ENCODE measurements around the gene BTBD18. TPM values are rescaled to one million over a fixed set of nuclear protein-coding genes. Genes with fewer than 3 reads are reported as not detected.

Gene BTBD18, protein sequence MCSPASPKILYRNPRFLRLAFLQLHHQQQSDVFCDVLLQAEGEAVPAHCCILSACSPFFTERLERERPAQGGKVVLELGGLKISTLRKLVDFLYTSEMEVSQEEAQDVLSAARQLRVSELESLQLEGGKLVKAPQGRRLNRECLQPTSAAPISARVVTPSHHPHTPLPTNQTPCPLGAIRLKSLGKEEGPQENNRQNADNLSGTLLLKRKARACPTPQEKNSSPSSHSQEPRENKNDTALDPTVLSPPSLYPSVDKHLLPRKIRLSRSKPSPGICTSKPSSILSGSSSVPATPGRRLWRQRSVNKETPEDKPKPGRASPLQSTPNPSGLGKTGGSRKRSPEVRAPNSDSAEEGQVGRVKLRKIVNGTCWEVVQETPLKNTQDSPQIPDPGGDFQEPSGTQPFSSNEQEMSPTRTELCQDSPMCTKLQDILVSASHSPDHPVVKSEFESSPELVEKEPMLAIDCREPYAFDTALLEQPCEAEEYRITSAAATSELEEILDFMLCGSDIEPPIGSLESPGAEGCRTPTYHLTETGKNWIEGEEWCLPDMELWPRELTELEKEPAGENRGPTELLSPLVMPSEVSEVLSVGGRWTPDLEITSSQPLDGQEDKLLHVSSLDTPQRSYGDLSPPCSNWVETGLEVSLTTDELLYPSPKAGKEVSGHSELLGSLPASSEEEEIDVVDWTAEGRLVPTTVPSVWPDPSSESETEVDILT
- total RNA-seq, result not detected
- long read RNA-seq, partial matches to known transcripts, result 0 of 2 reads
- long read RNA-seq, other reads (novel, unspliced or antisense), result 2 of 2 reads

GRCh38 chr11:57751676-57752253 lies at the start of gene BTBD18:
BTBD18 (minus strand) TSS chr11:57751819; CDS start chr11:57751188, 631 bp downstream.
- DNase-seq (ENCODE audit: low spot score), result no peak

- no peak for DNase-seq (ENCODE audit: low spot score)
These were observed 49.5 kb upstream of the BTBD18 start for GRCh38 chr11:57801183-57801485.

GRCh38 chr11:57800444-57801182 lies 49.0 kb upstream of the BTBD18 start:
- DNase-seq (ENCODE audit: low spot score), result no peak

DNA sequence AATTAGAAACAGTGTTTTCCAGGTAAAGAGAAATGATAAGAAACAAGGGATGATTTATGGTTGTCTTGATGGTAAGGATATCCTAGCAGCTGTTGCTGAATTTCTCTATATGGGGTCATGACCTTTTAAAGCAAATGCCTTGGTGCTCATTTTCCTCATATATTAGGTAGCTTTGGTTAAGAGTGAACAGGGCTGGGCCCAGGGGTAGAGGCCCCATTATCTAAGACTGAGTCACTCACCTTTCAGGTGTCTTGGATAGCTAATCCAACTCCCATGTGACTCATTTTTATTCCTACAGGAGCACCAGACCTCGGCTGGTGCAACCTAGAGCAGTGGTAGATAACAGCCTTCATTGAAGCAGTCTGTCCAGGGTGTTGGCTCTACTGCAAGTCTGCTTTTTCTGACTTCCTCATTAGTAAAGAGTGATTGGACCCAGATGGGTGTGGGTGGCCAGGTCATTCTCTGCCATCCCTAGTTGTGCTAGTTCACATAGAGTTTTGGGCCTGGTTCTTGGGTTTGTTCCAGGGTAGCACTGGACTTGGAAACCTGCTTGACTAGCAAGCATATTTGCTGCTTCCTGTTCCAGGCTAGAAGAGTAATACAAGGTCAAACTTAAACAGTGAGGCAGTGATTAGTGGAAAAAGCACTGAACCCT lies 47.4 kb upstream of the BTBD18 start:
- no peak for DNase-seq (ENCODE audit: low spot score)

DNA sequence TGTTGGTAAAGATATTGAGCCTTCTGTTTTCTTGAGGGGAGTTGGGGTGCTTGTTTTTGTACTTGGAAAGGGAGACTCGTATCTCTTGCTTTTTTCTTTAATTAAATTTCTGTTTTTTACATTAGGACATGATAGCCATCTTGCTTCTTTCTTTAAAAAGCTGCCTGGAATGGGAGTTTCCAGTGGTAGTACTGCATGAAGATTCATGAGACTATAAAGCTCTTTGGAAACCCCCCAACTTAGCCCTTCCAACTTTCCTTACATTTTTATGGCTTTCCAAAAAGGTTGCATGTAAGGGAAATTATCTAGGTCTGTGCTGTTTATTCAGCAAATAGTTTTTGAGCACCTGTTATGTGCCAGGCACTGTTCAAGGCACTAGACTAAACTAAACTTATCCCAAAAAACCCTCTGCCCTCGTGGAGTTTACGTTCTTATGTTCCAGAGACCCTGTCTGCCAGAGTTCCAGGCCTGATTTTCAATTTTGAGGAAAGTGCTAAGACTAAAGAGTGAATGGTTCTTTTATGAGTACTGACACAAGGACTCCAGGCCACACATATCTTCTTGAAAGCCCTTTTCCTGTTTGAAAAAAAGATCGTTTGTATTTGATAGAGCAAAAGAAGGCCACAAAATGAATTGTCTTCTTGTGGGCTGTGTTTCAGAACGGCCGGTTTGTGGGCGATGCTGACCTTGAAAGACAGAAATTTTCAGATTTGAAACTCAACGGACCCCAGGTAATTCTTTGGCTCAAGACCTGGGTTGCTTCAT lies 41.9 kb upstream of the BTBD18 start:
- no peak for DNase-seq (ENCODE audit: low spot score)

DNA sequence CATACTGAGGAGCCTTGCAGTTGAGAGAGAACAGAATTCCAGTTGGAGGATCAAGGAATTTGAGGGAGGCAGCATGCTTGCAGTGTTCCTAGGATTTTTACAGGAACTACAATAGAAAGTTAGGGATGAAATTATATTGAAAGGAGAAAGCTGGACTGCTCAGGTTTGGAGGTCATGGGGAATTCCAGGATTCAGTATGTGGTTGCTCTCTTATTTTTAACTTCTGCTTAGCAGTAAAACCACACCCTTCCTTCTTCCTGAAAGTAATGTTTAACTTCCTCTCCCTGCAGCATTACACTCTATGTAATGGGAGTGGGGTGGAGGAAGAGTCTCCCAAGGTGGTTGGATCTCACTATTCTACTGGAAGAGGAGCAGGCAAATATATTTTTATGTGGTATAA lies 41.3 kb upstream of the BTBD18 start:
- DNase-seq (ENCODE audit: low spot score), result no peak

DNA sequence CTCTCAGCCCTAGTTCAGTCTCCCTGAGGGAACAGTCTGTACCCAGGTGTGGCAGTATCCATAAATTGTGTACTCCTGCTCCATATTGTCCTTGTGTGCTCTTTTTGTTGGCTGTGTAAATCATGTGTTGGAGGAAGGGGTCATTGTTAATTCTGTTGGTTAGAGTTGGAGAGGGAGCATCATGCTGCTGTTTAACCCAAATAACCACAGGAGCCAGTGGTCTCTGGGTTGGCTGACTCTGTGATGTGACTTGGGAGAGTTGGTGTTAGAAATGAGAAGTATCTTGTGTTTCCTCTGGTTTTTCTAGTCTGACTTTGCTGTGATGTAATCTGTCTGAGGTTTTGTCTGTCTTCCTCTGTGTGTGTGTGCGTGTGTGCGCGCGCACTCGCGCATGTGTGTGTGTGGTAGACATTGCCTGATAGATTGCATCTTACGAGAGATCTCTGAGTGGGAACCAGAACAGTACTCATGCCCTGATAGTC lies 40.5 kb upstream of the BTBD18 start:
- DNase-seq (ENCODE audit: low spot score), result no peak

GRCh38 chr11:57791321-57792059 lies 39.9 kb upstream of the BTBD18 start:
- no peak for DNase-seq (ENCODE audit: low spot score)

DNA sequence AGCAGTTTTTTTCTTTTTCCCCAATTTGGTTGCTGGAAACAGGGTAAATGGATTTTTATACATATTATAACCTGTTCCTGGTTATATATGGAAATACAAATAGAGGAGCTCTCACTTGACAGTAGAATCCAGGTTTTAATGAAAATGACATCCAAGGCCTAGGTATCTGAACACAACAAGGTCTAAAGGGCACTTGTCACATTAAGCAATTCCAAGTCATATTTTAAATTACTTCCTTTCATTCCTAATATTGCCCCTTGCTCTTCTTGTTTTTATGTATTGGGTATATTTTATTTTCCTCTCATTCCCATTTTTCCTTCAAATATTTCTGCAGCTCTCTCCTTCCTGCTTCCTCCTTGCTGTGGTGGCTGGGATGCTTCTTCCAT lies 37.1 kb upstream of the BTBD18 start:
- no peak for DNase-seq (ENCODE audit: low spot score)

GRCh38 chr11:57787920-57788702 lies 36.5 kb upstream of the BTBD18 start:
- DNase-seq (ENCODE audit: low spot score), result no peak

DNA sequence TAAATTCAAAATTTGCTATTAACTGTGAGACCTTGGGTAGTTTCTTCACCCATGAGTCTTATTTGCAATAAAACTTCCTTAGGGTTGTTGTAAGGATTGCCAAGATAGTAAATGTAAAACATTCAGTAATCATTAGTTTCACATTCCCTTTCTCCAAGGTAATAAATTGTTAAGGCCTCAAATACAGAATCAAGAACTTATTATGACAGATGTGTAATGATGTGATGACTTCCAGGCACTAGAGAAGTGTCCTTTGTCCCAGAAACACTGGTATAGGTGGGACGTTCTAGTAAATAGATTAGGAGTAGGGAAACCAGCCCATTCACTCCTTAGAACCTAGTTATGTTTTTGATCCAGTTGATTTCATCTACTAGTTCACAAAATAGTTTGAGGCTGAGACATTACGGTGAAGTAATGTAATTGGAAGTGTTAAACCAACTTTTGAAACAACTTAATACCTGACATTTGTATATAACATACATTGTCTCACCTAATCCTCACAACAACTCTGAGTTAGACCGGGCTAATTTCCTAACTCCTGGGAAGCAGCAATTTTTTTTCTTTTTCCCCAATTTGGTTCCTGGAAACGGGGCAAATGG lies 35.5 kb upstream of the BTBD18 start:
- no peak for DNase-seq (ENCODE audit: low spot score)

DNA sequence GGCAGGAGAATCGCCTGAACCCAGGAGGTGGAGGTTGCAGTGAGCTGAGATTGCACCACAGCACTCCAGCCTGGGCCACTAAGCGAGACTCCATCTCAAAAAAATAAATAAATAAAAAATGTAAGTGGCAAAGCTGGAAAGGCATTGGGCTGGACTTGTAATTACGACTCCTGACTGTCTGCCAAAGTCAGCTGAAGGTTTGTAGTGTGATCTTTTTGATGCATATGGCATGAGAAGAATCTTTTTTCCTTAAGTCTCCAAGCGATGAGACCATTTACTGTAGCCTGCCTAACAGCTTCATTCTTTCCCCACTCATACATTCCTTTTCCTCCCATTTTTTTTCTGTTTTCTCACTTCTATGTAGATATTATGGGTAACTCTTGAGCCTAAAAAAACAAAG lies 34.8 kb upstream of the BTBD18 start:
- no peak for DNase-seq (ENCODE audit: low spot score)

DNA sequence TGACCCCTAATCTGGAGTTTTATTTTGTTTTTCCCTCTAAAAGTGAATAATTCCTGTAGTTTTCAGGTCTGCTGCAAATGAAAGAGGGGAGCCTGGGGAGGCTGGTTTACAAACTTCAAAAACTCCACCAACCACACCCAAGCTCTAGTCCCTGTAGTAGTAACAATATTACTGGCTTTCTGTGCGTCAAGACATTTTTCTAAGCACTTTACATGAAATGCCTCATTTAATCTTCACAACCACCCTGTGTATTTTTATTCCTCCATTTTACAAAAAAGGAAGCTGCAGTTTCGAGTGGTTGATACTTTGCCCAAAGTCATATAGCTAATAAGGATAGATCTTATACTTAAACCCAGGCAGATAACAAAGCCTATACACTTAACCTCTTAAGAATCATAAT lies 33.5 kb upstream of the BTBD18 start:
- DNase-seq (ENCODE audit: low spot score), result no peak

- no peak for DNase-seq (ENCODE audit: low spot score)
These were observed 29.9 kb upstream of the BTBD18 start for GRCh38 chr11:57781529-57781943.

- DNase-seq (ENCODE audit: low spot score), result no peak
These were observed 27.7 kb upstream of the BTBD18 start for GRCh38 chr11:57779276-57779675.

GRCh38 chr11:57778318-57779037 lies 26.9 kb upstream of the BTBD18 start:
- DNase-seq (ENCODE audit: low spot score), result no peak

GRCh38 chr11:57777969-57778317 lies 26.3 kb upstream of the BTBD18 start:
- no peak for DNase-seq (ENCODE audit: low spot score)

Measured in mesenteric fat pad (tissue), 1 donor.